HG03354 (cell line): ENCODE measurements around the gene SGCG.
A peak's percentile ranks its signal among the peaks of the same experiment; 100 is the strongest.
"Not testable (repeated sequence)": the region's sequence is repeated elsewhere in the genome, so short reads cannot be mapped to it uniquely, and the experiment has no call there.

Source experiments
- ATAC-seq: cut with Tn5 transposase; IDR thresholded peaks from one replicate; pipeline ENCODE4 v1.9.1; 2021; ENCODE audit warnings: mild to moderate bottlenecking; ENCODE audit not compliant: unreplicated experiment, poor library complexity, severe bottlenecking

SGCG gene

GRCh38 chr13:23180711-23181110, at the start of gene SGCG:
Gene SGCG, plus strand, starts transcription at chr13:23180979. Its CDS starts 22,716 bp downstream, at chr13:23203695.
- no peak for ATAC-seq

GRCh38 chr13:23134542-23134941, 46.2 kb upstream of the SGCG start:
- ATAC-seq, result no peak

GRCh38 chr13:23140492-23140891, 40.3 kb upstream of the SGCG start:
- ATAC-seq, result no peak

- no peak for ATAC-seq
These were observed 38.8 kb upstream of the SGCG start for GRCh38 chr13:23141964-23142363.

- ATAC-seq, result not testable (repeated sequence)
These were observed 38.2 kb upstream of the SGCG start for GRCh38 chr13:23142607-23143006.

GRCh38 chr13:23144431-23144830, 36.3 kb upstream of the SGCG start:
- no peak for ATAC-seq

- no peak for ATAC-seq
These were observed 34.8 kb upstream of the SGCG start for GRCh38 chr13:23146006-23146405.

- no peak for ATAC-seq
These were observed 33.8 kb upstream of the SGCG start for GRCh38 chr13:23146811-23147625.

- no peak for ATAC-seq
These were observed 33.0 kb upstream of the SGCG start for GRCh38 chr13:23147827-23148226.

- ATAC-seq, result no peak
These were observed 23.0 kb upstream of the SGCG start for GRCh38 chr13:23157781-23158180.

GRCh38 chr13:23159205-23159759, 21.5 kb upstream of the SGCG start:
- peak; percentile 57 for ATAC-seq

- no peak for ATAC-seq
These were observed 20.8 kb upstream of the SGCG start for GRCh38 chr13:23159760-23160637.

GRCh38 chr13:23160638-23161480, 19.9 kb upstream of the SGCG start:
- no peak for ATAC-seq

GRCh38 chr13:23161481-23161825, 19.3 kb upstream of the SGCG start:
- no peak for ATAC-seq

- ATAC-seq, result no peak
These were observed 4.9 kb upstream of the SGCG start for GRCh38 chr13:23175920-23176319.

- ATAC-seq, result no peak
These were observed 1.4 kb downstream of the SGCG start for GRCh38 chr13:23182142-23182541.

- ATAC-seq, result no peak
These were observed 2.5 kb downstream of the SGCG start for GRCh38 chr13:23183292-23183691.

- no peak for ATAC-seq
These were observed 4.8 kb downstream of the SGCG start for GRCh38 chr13:23185542-23185941.

GRCh38 chr13:23201870-23202269, 21.1 kb downstream of the SGCG start:
- no peak for ATAC-seq

- no peak for ATAC-seq
These were observed 21.6 kb downstream of the SGCG start for GRCh38 chr13:23202383-23202782.
